Measurements from ENCODE around the gene RAB43.
A peak's percentile ranks its signal among the peaks of the same experiment; 100 is the strongest.

RAB43 gene

DNA sequence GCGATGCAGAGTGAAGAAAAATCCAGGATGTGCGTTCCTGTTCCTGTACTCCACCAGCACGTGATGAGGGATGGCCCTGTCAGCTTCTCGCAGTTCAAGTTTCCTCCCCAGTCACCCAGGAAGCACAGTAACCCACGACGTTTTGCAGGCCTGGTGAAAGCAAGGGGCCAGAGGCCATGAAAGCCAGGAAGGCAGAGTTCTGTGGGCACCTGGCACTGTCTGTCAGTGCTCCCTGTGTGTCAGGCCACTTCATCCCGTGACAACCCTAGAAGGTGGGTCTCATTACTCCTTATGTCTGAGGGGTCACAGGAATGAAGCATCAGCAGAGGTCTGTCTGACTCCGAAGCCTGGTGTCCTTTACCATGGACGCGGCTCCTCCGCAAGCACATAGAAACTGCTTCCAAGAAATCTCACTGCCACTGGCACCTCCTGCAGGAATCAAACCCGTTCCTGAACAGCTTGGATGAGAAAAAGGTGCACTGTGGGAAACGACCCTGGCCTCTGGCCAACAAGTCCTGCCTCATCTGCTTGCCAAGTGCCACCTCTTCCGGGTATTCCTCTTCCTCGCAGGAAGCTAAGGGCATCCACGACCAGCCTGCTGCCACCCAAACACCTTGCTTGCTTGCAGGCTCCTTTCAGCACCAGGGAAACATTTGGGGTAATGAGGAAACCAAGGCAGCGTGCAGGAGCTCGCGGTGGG lies 14.6 kb downstream of the RAB43 start:
- H3K27ac ChIP-seq: peak overlapping the region; percentile 49
- TF ChIP-seq, protein P1, sequence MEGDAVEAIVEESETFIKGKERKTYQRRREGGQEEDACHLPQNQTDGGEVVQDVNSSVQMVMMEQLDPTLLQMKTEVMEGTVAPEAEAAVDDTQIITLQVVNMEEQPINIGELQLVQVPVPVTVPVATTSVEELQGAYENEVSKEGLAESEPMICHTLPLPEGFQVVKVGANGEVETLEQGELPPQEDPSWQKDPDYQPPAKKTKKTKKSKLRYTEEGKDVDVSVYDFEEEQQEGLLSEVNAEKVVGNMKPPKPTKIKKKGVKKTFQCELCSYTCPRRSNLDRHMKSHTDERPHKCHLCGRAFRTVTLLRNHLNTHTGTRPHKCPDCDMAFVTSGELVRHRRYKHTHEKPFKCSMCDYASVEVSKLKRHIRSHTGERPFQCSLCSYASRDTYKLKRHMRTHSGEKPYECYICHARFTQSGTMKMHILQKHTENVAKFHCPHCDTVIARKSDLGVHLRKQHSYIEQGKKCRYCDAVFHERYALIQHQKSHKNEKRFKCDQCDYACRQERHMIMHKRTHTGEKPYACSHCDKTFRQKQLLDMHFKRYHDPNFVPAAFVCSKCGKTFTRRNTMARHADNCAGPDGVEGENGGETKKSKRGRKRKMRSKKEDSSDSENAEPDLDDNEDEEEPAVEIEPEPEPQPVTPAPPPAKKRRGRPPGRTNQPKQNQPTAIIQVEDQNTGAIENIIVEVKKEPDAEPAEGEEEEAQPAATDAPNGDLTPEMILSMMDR (conservative IDR thresholded peaks at IDR 0.05): no peak

DNA sequence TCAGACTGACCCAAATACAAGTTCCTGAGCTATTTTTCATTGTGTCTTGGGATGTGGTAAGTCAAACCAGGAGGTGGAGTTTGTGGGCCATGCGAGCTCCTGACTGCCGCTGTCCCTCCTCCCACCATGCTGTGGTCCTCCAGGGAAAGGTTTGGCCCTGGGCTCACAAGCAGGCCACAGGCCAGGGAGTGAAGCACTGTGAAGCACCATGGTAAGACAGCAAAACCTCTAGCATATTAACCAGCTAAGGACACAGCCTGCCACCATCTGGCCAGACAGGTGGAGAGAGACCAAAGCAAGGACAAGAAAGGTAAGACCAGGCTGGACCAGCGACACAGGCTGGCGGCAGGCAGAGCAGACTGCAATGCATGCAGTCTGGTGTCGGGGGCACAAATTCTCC lies 15.3 kb downstream of the RAB43 start:
- TF ChIP-seq, protein P1 (conservative IDR thresholded peaks at IDR 0.05): peak; percentile 61
- H3K27ac ChIP-seq: peak overlapping the region; percentile 49

DNA sequence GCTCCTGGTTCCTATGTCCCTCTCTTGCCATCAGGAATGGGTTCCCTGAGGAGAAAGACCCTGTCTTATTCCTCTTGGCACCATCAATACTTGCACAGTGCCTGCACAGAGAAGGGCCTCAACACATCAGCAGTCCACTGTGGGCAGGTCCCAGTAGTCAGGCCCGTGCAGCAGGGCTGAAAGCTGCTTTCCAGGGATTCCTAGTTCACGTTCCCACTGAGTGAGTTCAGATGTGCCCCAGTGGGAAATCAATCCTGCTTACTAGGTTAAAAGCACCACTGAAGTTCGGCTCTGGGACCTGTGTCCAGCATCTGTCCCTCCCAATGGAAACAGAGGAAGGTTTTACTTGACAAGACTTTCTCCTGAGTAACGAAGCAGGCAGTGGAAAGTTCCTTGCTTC lies 15.7 kb downstream of the RAB43 start:
- TF ChIP-seq, protein P1 (conservative IDR thresholded peaks at IDR 0.05): no peak
- peak overlapping the region; percentile 49 for H3K27ac ChIP-seq

DNA sequence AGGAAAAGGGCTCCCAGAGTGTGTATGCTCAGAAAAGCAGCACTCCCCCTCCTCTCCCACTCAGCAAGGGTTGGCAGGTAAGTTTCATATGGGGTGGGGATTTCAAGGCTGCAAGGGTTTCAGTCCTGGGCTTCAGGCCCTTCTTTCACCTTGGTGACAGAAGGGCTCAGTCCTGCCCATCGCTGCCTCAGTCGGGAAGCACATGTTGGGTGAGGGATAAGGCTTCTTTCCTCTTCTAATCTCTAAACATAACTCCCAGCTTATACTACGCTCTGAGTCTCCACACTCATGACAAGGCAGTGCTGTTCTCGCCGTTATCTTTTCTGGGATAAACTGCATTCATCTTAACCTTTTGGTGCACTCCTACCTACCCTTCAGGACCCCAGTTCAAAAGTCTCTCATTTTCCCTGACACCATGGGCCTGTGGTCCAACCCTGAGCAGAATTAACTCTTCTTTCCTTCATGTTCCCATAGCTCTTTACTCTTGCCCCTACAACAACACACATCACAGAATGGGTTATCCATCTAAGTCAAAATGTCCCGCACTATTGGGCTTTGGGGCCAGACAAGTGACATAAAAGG lies 17.0 kb downstream of the RAB43 start:
- TF ChIP-seq, protein P1 (conservative IDR thresholded peaks at IDR 0.05): no peak
- no peak overlapping the region for H3K27ac ChIP-seq

DNA sequence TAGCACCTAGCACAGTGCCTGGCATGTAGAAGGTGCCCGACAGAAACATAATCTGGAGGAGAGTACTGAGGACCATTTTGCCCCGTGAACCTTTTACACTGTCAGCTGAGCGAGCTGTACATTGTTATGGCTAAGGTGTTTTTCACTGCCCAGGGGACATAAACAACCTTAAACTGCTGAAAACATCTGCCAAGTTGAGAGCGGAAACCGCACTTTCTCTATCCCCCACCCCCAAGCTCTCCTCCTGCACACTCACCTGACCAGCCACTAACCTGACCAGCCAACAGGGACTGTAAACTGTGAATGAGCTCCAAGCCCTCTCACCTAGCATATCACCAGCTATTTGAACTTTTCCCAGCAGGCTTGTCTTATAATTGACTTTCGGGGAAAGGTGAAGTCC lies 17.6 kb downstream of the RAB43 start:
- TF ChIP-seq, protein P1 (conservative IDR thresholded peaks at IDR 0.05): no peak

DNA sequence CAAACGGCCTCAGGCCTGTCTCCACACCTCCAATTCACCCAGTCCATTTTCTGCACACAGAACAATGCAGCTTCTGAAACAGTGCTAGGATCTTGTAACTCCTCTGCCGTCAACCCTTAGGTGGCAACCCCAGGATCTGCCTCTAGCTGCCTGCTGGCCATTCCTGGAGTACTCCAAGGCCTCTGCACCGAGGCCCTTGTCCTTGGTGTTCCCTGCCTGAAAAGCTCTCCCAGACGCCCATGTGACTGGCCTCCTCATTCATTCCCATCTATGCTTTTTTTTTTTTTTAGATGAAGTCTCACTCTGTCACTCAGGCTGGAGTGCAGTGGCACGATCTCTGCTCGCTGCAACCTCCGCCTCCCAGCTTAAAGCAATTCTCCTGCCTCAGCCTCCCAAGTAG lies 18.3 kb downstream of the RAB43 start:
- no peak overlapping the region for H3K27ac ChIP-seq
- TF ChIP-seq, protein P1 (conservative IDR thresholded peaks at IDR 0.05): no peak

More for the DNA sequence above, 17.6 kb downstream of the RAB43 start:
- no peak overlapping the region for H3K27ac ChIP-seq

DNA sequence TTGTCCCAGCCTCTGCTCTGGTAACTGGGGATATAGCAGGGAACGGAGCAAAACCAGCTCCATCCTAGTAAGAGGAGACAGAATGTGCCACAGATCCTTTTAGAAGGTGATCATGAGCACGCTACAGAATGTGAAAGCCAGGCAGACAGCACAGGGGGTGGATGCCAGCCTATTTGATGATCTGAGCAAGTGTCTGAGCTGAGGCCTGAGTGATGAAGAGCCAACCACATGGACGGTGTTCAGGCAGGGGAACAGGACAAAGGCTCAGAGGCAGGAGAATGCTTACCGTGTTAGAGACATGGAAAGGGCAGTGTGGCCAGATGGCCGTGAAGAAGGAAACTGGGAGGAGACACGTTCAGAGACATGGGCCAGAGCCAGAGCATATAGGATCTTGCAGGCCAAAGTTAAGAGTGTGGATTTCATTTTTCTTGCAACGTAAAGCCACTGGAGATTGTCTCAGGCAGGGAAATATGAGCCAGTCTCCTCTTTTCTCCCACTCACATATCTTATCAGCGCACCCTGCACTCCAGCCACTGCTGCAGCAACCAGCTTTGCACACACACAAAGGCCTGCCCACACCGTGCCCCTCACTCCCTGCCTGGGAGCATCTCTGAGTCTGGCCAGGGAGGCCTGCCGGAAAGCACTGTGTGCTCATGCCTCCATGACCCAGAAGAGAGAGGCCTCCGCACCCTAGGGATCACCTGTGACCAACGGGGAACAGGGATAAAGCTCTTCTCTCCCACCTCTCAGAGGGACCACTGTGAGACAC lies 20.1 kb downstream of the RAB43 start:
- H3K27ac ChIP-seq: no peak overlapping the region
- TF ChIP-seq, protein P1 (conservative IDR thresholded peaks at IDR 0.05): no peak

All from VCaP (cell line).